Measurements from ENCODE around the gene GGTA1. TPM values are rescaled to one million over a fixed set of nuclear protein-coding genes. Genes with fewer than 3 reads are reported as not detected.

Gene GGTA1
- polyA plus RNA-seq, 1 experiment, result not detected

DNA sequence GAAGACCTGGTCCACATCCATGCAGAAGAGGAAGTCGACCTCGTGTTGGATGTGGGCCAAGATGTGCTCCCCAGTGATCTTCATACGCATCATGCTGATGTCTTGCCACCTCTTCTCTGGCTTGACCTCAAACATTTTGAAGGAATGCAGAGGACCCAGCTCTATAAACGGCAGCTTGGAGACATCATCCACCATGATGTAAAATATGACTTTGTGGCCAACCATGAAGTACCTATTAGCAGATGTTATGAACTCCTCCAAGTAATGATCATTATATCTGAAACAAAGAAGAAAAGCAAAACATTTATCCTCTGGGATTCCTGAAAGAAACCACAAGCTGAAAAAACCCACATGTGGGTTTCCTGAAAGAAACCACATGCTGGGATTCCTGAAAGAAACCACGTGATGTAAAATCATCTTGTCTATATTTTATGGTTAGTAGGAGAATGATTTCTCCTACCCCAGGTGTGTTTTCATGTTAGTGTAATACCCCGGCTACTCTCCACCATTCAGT, 52.3 kb downstream of the GGTA1 start:
- ChIA-PET POLR2A (interaction anchor here (0.5 kb wide), 1 partner anchor 128 kb away, joined by 4 read pairs; no protein-coding TSS in a partner anchor), CTCF (no interaction called here)
- peaks cover 21% of the 10 kb centered on the region for H3K27me3 ChIP-seq (ENCODE audit: control insufficient read depth, insufficient read depth, low read length)
- H3K4me3 ChIP-seq (ENCODE audit: low read depth, low read length), result no peak overlapping the region
- TF ChIP-seq, protein P1, sequence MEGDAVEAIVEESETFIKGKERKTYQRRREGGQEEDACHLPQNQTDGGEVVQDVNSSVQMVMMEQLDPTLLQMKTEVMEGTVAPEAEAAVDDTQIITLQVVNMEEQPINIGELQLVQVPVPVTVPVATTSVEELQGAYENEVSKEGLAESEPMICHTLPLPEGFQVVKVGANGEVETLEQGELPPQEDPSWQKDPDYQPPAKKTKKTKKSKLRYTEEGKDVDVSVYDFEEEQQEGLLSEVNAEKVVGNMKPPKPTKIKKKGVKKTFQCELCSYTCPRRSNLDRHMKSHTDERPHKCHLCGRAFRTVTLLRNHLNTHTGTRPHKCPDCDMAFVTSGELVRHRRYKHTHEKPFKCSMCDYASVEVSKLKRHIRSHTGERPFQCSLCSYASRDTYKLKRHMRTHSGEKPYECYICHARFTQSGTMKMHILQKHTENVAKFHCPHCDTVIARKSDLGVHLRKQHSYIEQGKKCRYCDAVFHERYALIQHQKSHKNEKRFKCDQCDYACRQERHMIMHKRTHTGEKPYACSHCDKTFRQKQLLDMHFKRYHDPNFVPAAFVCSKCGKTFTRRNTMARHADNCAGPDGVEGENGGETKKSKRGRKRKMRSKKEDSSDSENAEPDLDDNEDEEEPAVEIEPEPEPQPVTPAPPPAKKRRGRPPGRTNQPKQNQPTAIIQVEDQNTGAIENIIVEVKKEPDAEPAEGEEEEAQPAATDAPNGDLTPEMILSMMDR (IDR thresholded peaks at IDR 0.05; ENCODE audit: insufficient read depth, low read depth, low read length), result no peak
- H3K36me3 ChIP-seq (ENCODE audit: control insufficient read depth, insufficient read depth, low read length), result no peaks in the 10 kb centered on the region
- DNase-seq (ENCODE audit: low read depth), result peak; percentile 63

GRCh38 chr9:121445986-121446385, 53.7 kb downstream of the GGTA1 start:
- ChIA-PET CTCF (interaction anchor here (1.1 kb wide), 1 partner anchor 16 kb away, joined by 4 read pairs; no protein-coding TSS in a partner anchor), POLR2A (no interaction called here)

GRCh38 chr9:121443981-121444380, 55.7 kb downstream of the GGTA1 start:
- ChIA-PET POLR2A (no interaction called here), CTCF (interaction anchor here (0.6 kb wide), 1 partner anchor 93 kb away, joined by 3 read pairs; no protein-coding TSS in a partner anchor)
- H3K4me3 ChIP-seq (ENCODE audit: low read depth, low read length), result no peak overlapping the region
- H3K27me3 ChIP-seq (ENCODE audit: control insufficient read depth, insufficient read depth, low read length), result peaks cover 26% of the 10 kb centered on the region
- H3K36me3 ChIP-seq (ENCODE audit: control insufficient read depth, insufficient read depth, low read length), result no peaks in the 10 kb centered on the region
- TF ChIP-seq, protein P1 (IDR thresholded peaks at IDR 0.05; ENCODE audit: insufficient read depth, low read depth, low read length), result no peak
- DNase-seq (ENCODE audit: low read depth), result no peak

More at GRCh38 chr9:121445986-121446385, 53.7 kb downstream of the GGTA1 start:
- Histone ChIP-seq H3K4me3 (ENCODE audit: low read depth, low read length) (no peak overlapping the region), H3K36me3 (ENCODE audit: control insufficient read depth, insufficient read depth, low read length) (no peaks in the 10 kb centered on the region), H3K27me3 (ENCODE audit: control insufficient read depth, insufficient read depth, low read length) (peaks cover 28% of the 10 kb centered on the region)
- no peak for DNase-seq (ENCODE audit: low read depth)
- TF ChIP-seq, protein P1 (IDR thresholded peaks at IDR 0.05; ENCODE audit: insufficient read depth, low read depth, low read length), result no peak

DNA sequence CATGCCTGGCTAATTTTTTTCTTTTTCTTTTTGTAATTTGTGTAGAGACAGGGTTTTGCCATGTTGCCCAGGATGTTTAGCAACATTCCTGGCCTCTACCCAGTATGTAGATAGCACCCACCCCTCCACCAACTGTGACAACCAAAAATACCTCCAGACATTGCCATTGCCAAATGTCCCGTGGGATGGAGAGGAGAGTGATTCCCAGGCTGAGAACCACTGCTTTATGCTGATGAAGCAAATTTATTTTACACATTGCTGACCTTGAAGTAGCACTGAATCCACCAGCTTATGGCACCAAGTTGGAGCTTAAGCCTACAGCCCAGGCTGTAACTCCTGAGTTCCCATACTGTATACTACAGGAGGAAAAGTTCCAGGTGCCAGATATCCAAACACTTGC, 58.5 kb downstream of the GGTA1 start:
- DNase-seq (ENCODE audit: low read depth), result no peak
- Histone ChIP-seq H3K27me3 (ENCODE audit: control insufficient read depth, insufficient read depth, low read length) (peaks cover 27% of the 10 kb centered on the region), H3K36me3 (ENCODE audit: control insufficient read depth, insufficient read depth, low read length) (no peaks in the 10 kb centered on the region), H3K4me3 (ENCODE audit: low read depth, low read length) (no peak overlapping the region)
- POLR2A ChIA-PET, result no interaction called here
- TF ChIP-seq, protein P1 (IDR thresholded peaks at IDR 0.05; ENCODE audit: insufficient read depth, low read depth, low read length), result no peak
- CTCF ChIA-PET, result interaction anchor here (1.4 to 1.7 kb wide), 2 partner anchors 10 to 21 kb away, joined by 5 to 7 read pairs; no protein-coding TSS in a partner anchor

DNA sequence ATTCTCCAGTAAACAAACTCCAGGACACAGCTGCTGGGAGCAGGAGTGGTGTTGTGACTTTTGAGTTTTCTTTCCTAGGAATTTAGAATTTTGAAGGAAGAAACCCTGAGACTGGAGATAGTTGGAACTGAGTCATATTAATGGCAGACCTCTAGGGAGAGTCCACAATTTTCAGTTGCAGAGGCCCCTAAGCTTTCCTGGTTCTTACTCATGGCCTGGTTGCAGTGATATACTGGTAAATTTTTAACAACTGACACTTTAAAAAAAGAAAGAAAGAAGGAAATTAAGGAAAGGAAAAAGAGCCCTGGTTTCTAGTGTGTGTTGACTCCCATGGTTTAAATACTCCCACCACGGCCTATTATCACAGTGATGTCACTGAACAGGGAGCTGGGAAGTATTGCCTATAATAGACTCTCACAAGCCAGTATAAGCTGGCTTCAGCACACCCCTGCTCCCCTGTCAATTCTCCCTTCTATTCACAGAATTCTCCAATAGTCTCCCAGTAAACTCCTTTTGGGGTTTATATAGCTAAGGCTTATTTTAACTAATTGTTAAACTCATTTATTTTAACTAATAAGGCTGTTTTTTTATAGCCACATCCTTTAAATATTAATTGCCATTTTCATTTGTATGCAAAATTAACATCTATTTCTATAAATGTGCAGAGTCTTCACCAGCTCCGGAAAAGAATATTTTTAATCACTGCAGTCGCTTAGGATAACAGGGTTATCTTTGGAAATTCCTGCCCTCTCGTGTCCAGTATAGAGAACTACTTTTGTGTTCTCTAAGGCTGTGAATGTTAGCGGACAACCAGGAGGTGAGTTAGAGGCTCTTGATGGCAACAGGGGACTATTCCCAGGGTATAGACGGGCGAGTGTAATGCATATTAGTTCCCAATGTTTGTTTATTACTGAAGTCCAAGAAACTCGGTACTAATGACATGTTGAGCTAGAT, 59.7 kb downstream of the GGTA1 start:
- TF ChIP-seq, protein P1 (IDR thresholded peaks at IDR 0.05; ENCODE audit: insufficient read depth, low read depth, low read length), result peak; percentile 35
- CTCF ChIA-PET, result interaction anchor here (0.6 to 1.7 kb wide), 7 partner anchors 11 to 456 kb away, joined by 3 to 7 read pairs (median 4); no protein-coding TSS in a partner anchor
- POLR2A ChIA-PET, result no interaction called here
- Histone ChIP-seq H3K4me3 (ENCODE audit: low read depth, low read length) (no peak overlapping the region), H3K27me3 (ENCODE audit: control insufficient read depth, insufficient read depth, low read length) (peaks cover 26% of the 10 kb centered on the region), H3K36me3 (ENCODE audit: control insufficient read depth, insufficient read depth, low read length) (no peaks in the 10 kb centered on the region)
- DNase-seq (ENCODE audit: low read depth), result no peak

All from BJ (cell line).